Limb (tissue), 2 donors: ENCODE measurements around the gene PGM5.
"Not testable (repeated sequence)": the region's sequence is repeated elsewhere in the genome, so short reads cannot be mapped to it uniquely, and the experiment has no call there.

Source experiments
- DNase-seq, 2 donors: peaks; one replicate each; pipeline ENCODE4 v3.0.0-alpha.2; 2016; ENCODE audit errors: extremely low spot score in 2 of 2

PGM5 gene

GRCh38 chr9:68356380-68357118 is at the start of gene PGM5:
TSS of gene PGM5 (plus strand) at chr9:68356611. CDS start at chr9:68357128, 517 bp downstream.
- DNase-seq: peak in 1 of 2 donors; percentile 60

DNA sequence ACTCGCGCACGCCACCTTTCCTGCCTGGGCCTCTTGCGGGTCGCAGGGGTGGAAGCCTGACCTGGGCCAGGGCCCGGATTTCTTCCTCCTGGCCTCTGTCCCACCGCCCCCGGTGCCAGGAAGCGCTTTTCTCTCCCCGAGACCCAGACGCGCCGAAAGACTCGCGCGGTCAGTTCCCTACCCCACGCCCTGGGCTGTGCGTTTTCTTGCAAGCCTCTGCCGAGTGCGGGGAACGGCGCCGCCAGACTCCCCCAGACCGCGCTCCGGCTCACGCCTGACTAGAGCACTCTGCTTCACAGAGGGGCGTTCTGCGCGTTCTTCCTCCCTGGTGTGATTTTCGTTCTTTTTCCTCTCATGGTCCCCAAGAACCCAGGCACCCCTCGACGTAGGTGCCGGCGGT is 49.3 kb upstream of the PGM5 start:
- not testable (repeated sequence) for DNase-seq

GRCh38 chr9:68307654-68308053 is 48.8 kb upstream of the PGM5 start:
- not testable (repeated sequence) for DNase-seq

DNA sequence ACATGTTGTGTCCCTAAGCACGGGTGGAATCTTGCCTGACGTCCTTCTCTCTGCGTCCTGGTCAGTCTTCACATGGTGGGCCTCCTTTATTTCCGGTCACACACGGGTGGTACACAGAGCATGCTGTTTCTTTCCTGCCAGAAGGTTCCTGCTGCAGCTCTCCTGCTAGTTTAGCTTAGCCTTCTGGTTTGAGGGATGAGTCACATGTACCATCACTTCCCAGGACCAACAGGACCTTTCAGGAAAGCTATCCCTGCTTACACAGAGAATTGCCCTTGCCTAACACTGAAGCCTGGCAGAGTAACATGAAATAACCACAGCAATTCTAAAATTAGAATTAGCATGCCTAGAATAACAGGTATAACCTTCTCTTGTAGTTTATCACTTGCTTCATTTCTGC is 45.2 kb upstream of the PGM5 start:
- not testable (repeated sequence) for DNase-seq

- not testable (repeated sequence) for DNase-seq
Measured at GRCh38 chr9:68318209-68318608, 38.2 kb upstream of the PGM5 start.

- DNase-seq: not testable (repeated sequence)
Measured at GRCh38 chr9:68323749-68324148, 32.7 kb upstream of the PGM5 start.

- not testable (repeated sequence) for DNase-seq
Measured at GRCh38 chr9:68324518-68324917, 31.9 kb upstream of the PGM5 start.

- DNase-seq: not testable (repeated sequence)
Measured at GRCh38 chr9:68329106-68329505, 27.3 kb upstream of the PGM5 start.

DNA sequence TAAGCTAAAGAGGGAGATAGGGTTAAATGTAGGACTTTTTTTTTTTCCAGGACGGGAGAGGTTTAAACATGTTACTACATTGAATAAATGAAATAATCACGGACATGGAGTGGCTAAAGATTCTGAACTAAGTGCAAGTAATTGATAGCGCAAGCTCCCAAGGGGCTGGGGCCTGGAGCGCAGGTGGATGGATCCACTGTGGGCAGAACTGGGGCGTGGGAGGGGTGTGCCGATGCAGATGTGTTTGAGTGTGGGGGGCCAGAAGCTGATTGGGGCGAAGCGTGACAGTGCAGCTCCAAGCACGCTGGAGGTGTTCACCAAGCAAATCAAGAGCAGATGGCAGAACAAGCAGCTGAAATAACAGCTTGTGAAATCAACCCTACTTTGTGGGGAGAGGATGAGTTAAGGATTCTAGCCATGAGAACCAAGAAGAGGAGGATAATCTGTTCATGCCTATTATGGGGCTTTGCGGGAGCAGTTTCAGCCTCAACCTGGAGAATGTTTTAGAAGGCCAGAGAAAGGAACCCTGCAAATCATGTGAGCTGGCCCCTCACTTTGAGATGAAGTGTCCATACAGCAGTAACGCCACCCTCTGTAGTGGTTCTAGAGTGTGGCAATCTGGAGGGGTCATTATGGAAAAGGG is 25.8 kb upstream of the PGM5 start:
- not testable (repeated sequence) for DNase-seq

- DNase-seq: not testable (repeated sequence)
Measured at GRCh38 chr9:68332122-68332521, 24.3 kb upstream of the PGM5 start.

DNA sequence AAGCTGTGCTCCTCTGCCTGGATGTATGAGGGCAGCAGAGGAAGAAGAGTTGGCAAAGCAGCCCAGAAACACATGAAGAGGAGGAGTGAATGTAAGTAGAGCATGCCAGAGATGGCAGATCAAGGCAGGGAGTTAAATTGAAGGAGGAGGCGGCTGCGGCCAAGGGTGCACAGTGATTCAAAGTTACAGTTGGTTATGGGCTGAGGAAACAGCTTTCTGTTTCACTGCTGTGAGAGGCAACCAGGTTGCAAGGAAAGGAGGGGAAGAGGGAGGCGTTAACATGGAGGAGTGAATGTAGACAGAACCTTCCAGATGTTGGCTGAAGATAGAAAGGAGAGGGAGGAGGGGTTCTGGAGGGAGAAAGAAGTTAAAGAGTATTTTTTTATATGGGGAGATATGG is 20.5 kb upstream of the PGM5 start:
- not testable (repeated sequence) for DNase-seq

GRCh38 chr9:68336639-68337339 is 19.6 kb upstream of the PGM5 start:
- DNase-seq: not testable (repeated sequence)

- DNase-seq: not testable (repeated sequence)
Measured at GRCh38 chr9:68338000-68338399, 18.4 kb upstream of the PGM5 start.

DNA sequence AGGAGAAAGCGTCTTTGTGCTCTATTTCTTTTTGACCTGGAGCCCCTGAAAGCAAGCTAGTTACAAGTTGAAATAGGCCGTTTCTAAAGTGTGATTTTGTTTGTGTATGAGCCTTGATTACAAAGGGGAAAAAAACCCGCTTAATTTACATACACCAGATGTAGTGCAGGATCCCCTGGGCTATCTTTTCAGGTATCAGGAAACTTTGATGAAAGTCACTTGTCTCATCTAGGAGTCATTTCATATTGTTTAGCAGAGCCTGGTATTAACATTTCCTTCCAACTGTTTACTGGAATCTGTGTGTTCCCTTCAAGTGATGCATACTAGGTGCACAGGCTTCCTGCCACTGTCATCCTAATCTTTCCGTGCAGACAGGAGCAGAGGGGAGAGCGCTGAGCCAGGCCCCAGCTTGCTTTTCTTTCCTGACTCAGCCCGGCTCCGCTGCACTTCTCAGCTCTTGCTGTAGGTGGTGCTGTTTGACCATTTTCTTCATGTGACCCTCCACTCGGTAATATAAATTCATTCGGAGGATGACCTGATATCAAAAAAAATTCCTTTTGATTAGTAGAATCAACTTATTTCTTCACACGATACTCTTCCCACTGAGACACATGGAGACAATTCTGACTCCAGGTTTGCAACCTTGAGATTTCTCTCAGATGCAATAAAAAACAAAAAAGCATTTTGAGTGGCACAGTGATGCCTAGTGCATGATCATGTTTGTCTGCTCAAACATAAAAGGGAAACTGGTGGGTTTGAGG is 14.0 kb upstream of the PGM5 start:
- not testable (repeated sequence) for DNase-seq

GRCh38 chr9:68343242-68343641 is 13.2 kb upstream of the PGM5 start:
- not testable (repeated sequence) for DNase-seq

- not testable (repeated sequence) for DNase-seq
Measured at GRCh38 chr9:68343992-68344391, 12.4 kb upstream of the PGM5 start.

DNA sequence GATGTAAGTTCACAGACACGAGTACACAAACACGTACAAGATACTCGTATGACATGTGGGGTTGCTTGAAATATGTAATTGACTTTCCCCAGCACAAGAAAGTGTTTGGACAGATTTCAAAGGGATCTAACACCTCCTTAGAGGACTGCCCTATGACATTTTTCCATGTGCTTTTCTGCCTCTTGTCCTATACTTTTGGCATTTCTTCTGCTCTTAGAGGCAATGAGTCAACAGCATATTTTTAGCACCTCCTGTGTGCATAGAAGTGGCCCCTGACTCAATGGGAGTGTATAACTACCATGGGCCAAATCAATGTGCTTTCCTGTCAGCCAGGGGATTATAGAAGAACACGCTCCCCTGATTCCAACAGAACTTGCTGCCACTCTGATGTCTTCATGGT is 4.7 kb upstream of the PGM5 start:
- not testable (repeated sequence) for DNase-seq

- not testable (repeated sequence) for DNase-seq
Measured at GRCh38 chr9:68355993-68356379, 425 bp upstream of the PGM5 start.

GRCh38 chr9:68357119-68357714 is 806 bp downstream of the PGM5 start:
- peak in 1 of 2 donors; percentile 32 for DNase-seq

GRCh38 chr9:68366933-68367547 is 10.6 kb downstream of the PGM5 start:
- peak; percentile 6 to 29 for DNase-seq

- DNase-seq: not testable (repeated sequence)
Measured at GRCh38 chr9:68375789-68376188, 19.4 kb downstream of the PGM5 start.
